Muscle layer of duodenum (tissue), 2 donors: Measurements from ENCODE around the gene DECR2.

ENCODE experiments used
- H3K27ac ChIP-seq: one replicate; pipeline ENCODE4 v1.7.0; 2013; ENCODE audit warnings: mild to moderate bottlenecking, low read length
- H3K27me3 ChIP-seq: one replicate; pipeline ENCODE4 v1.7.0; 2013; ENCODE audit warnings: low read depth, mild to moderate bottlenecking, control low read depth, low read length
- H3K36me3 ChIP-seq, 2 donors: one replicate each; pipeline ENCODE4 v1.7.0; 2013; ENCODE audit warnings: low read length in 2 of 2, control low read depth in 1 of 2, mild to moderate bottlenecking in 1 of 2; ENCODE audit not compliant: insufficient read depth in 2 of 2, control insufficient read depth in 1 of 2
- H3K4me1 ChIP-seq, 2 donors: one replicate each; pipeline ENCODE4 v1.7.0; 2013; ENCODE audit warnings: low read length in 2 of 2, mild to moderate bottlenecking in 2 of 2, control low read depth in 1 of 2, moderate library complexity in 1 of 2; ENCODE audit not compliant: insufficient read depth in 2 of 2, control insufficient read depth in 1 of 2
- H3K4me3 ChIP-seq, 2 donors: one replicate each; pipeline ENCODE4 v1.7.0; 2013; ENCODE audit warnings: low read length in 2 of 2, low read depth in 1 of 2, mild to moderate bottlenecking in 1 of 2
- H3K9me3 ChIP-seq, 2 donors: one replicate each; pipeline ENCODE4 v1.7.0; 2013; ENCODE audit warnings: low read length in 2 of 2, control low read depth in 1 of 2, mild to moderate bottlenecking in 1 of 2; ENCODE audit not compliant: control insufficient read depth in 1 of 2
- donor health status: healthy.

The DECR2 gene, protein sequence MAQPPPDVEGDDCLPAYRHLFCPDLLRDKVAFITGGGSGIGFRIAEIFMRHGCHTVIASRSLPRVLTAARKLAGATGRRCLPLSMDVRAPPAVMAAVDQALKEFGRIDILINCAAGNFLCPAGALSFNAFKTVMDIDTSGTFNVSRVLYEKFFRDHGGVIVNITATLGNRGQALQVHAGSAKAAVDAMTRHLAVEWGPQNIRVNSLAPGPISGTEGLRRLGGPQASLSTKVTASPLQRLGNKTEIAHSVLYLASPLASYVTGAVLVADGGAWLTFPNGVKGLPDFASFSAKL

DNA sequence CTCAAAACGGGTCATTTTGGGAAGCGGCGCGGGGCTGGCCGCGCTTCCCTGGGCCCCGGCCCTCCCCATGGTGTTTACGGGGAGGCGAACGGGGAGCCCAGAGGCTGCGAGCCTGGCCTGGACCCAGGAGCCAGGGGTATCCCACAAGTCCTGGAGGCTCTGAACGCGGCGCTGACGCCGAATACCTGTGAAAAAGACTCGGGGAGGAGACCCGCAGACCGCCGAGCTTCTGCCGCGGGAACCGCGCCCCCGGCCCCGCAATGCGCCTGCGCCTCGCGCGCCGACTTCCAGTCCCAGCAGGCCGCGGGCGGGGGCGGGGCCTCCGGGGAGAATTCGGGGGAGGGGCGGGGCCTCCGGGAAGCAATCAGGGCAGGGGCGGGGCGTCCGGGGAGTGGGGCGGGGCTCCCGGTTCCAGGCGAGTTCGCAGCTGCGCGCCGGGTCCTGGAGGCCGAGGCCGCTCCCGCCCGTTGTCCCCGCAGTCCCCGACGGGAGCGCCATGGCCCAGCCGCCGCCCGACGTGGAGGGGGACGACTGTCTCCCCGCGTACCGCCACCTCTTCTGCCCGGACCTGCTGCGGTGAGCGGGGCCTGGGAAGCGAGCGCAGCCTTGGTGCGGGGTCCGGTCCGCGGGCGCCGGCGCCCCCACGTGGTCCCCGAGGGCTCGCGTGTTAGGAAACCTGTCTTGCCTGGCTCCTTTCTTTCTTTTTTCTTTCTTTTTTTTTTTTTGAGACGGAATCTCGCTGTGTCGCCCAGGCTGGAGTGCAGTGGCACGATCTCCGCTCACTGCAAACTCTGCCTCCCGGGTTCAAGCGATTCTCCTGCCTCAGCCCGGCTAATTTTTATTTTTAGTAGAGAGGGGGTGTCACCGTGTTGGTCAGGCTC lies at the start of gene DECR2:
TSS of gene DECR2 (plus strand) at position 418 of the 881 bp plus-strand sequence. CDS start at position 497, 79 bp downstream.
- Histone ChIP-seq H3K9me3 (no peaks in the 10 kb centered on the region), H3K36me3 (peaks cover 0 to 7% of the 10 kb centered on the region in 2 donors), H3K27me3 (no peaks in the 10 kb centered on the region), H3K4me3 (peak within 1 kb of the TSS; percentile 62 to 79), H3K27ac (peak within 1 kb of the TSS; percentile 51), H3K4me1 (peaks cover 5 to 19% of the 10 kb centered on the region in 2 donors)

DNA sequence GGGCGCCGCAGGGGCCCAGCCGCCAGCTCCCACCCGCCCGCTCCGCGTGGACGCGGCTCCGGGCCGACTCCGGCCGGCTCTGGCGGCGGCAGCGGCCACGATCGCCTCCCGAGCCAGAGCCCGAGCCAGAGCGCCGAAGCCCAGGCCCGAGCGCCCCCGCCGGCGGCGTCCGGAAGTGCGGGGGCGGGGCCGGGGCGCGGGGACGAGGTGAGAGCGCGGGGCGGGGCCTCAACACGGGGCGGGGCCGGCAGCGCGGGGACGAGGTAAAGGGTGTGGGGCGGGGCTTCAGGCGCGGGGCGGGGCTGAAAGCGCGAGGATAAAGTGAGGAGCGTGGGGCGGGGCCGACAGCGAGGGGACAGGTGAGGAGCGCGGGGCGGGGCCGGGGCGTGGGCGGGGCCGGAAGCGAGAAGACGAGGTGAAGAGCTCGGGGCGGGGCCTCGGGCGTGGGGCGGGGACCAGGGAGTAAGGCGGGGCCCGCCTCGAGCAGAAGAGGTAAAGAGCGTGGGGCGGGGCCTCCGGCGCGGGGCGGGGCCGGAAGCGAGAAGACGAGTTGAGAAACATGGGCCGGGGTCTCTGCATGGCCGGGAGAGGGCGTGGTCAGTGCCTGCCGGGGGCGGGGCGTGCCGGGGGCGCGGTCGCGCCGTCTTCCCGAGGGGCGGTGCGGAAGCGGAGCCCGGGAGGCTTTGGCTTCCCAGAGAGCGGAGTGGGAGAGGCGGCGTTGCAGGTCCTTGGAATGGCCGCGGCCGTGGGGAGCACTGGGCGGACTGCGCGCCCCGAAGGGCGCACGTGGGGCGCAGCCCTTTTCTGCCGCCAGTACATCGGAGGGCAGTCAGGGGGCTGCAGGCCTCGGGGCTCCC lies 48.9 kb upstream of the DECR2 start, which contains the start of gene AXIN1:
TSS of gene AXIN1 (minus strand) at position 177 of the 857 bp plus-strand sequence. CDS start 5,698 bp downstream, outside the sequence.
- H3K36me3 ChIP-seq: peaks cover 0 to under 1% of the 10 kb centered on the region in 2 donors
- peak within 1 kb of the TSS; percentile 39 to 68 for H3K4me3 ChIP-seq
- no peaks in the 10 kb centered on the region for H3K27me3 ChIP-seq
- H3K9me3 ChIP-seq: no peaks in the 10 kb centered on the region
- no peak within 1 kb of the TSS for H3K27ac ChIP-seq
- H3K4me1 ChIP-seq: peaks cover 0 to 5% of the 10 kb centered on the region in 2 donors

DNA sequence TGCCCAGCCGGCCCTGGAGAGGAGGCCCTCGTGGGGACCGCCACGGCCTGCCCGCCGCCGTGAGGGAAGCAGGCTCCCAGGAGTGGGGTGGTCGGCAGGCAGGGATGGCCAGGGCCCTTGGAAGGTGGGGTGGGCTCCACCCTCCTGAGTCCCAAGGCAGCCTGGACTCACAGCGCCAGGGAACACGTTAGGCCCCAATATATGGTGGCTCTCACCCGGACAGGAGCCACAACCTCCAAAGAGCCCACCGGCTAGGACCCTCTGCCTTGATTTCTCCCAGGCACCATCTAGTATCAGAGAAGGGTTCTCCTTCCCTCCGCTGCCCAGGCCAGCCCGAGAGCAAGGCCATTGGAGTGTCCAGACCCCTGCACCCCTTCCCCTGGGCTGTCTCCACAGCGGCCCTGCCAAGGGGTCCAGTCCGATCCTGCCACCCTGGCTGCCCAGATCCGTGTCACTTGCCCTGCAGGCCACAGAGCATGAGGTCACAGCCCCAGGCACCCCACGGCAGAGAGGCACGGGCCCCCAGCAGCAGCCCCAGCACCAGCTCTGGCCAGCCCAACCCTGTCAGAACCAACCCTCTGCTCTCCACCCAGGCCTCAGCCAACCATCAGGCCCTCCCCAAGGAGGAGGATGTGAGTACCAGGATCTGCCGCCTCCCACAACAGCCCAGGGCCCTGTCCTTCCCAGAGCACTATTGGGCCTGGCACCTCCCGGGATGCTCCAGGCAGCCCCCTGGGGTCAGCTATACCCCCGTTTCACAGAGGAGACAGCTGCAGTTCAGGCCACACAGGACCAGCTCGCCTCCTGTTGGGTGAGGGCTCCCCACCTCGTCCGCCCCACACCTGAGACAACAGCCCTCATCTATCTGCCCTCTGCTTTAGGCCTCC lies 48.0 kb upstream of the DECR2 start:
- Histone ChIP-seq H3K4me3 (peak overlapping the region; percentile 21 to 56), H3K27ac (no peak overlapping the region), H3K27me3 (no peaks in the 10 kb centered on the region), H3K4me1 (peaks cover 0 to 5% of the 10 kb centered on the region in 2 donors), H3K36me3 (no peaks in the 10 kb centered on the region), H3K9me3 (no peaks in the 10 kb centered on the region)

GRCh38 chr16:354291-354881 lies 47.3 kb upstream of the DECR2 start:
- H3K27ac ChIP-seq: no peak overlapping the region

GRCh38 chr16:354971-355461 lies 46.7 kb upstream of the DECR2 start:
- Histone ChIP-seq H3K36me3 (no peaks in the 10 kb centered on the region), H3K27me3 (no peaks in the 10 kb centered on the region), H3K9me3 (no peaks in the 10 kb centered on the region), H3K4me1 (peaks cover 0 to 5% of the 10 kb centered on the region in 2 donors), H3K4me3 (no peak overlapping the region), H3K27ac (no peak overlapping the region)

More at GRCh38 chr16:354291-354881, 47.3 kb upstream of the DECR2 start:
- H3K36me3 ChIP-seq: no peaks in the 10 kb centered on the region
- H3K4me1 ChIP-seq: peaks cover 0 to 5% of the 10 kb centered on the region in 2 donors
- no peaks in the 10 kb centered on the region for H3K9me3 ChIP-seq
- H3K4me3 ChIP-seq: no peak overlapping the region
- H3K27me3 ChIP-seq: no peaks in the 10 kb centered on the region

- Histone ChIP-seq H3K27me3 (no peaks in the 10 kb centered on the region), H3K27ac (no peak overlapping the region), H3K4me1 (peaks cover 0 to 5% of the 10 kb centered on the region in 2 donors), H3K9me3 (no peaks in the 10 kb centered on the region), H3K4me3 (no peak overlapping the region), H3K36me3 (no peaks in the 10 kb centered on the region)
Observed at GRCh38 chr16:356741-357140, 44.9 kb upstream of the DECR2 start.

DNA sequence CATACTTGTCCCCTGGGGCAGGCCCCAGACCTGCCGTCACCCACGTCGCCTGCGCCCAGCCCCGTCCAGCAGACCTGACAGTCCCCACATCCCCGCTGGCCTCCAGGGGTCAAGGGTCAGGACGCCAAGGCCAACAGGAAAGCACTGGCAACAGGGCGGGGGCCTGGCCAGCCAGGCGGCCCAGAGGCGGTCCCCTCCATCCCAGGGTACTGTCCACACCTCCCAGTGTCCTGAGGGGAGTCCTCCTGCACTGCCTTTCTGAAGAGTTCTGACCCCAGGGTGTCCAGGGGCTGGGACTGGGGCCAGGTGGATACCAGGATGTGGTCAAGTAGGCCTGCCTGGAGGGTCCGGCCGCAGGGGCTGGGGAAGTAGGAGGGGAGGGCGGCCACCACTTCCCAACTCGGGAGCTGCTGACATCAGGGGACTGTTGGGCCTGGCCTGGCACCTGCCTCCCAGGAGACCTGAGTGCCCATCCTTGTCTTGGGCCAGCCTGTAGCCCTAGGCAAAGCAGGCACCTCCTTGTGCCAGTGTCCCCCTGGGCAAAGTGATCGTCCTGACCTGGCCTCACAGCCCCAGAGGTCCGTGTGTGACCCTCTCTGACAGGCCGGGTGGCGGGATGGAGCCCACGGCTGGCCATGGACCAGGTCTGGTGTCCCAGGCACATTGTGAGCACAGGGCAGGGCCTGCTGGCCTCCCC lies 42.5 kb upstream of the DECR2 start:
- Histone ChIP-seq H3K4me3 (no peak overlapping the region), H3K9me3 (no peaks in the 10 kb centered on the region), H3K27me3 (no peaks in the 10 kb centered on the region), H3K36me3 (no peaks in the 10 kb centered on the region), H3K27ac (no peak overlapping the region), H3K4me1 (peaks cover 0 to 3% of the 10 kb centered on the region in 2 donors)

DNA sequence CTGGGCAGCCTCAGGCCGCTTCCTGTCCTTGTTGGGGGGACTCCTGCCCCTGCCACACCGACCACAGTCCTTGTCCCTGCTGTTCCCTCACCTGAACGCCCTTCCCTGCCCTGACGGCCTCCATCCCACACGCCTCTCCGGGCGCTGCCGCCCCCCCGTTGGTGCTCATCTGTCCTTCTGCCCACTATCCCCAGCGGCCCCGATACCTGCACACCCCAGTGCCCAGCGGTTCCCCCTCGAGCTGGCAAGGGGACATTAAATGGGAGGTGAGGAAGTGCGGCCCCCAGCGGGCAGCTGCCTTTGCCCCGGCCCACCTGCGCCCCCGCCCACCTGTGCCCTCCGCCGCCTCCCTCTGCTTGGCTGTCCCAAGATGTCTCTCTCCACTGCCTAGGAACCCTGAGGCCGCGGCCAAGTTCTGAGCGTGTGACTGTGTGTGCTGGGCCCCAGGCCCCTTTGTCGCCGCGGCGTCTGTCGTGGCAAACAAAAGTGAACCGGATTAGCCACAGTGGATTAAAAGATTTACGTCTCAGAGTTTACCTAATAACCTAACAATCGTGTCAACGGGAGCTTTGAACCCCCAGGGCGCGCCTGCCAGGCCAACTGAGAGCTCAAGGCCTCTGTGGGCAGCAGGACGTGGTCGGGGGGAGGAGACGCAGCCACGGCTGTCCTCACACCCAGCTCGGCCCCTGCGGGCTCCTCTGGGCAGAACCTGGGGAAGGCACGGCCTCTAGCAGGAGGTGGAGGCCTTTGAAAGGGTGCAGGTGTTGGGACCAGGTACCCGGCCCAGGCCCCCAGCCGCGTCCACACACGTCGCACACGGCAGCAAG lies 41.6 kb upstream of the DECR2 start:
- no peaks in the 10 kb centered on the region for H3K27me3 ChIP-seq
- H3K27ac ChIP-seq: no peak overlapping the region
- no peak overlapping the region for H3K4me3 ChIP-seq
- H3K4me1 ChIP-seq: peaks cover 0 to 3% of the 10 kb centered on the region in 2 donors
- no peaks in the 10 kb centered on the region for H3K36me3 ChIP-seq
- H3K9me3 ChIP-seq: no peaks in the 10 kb centered on the region
